GM12891 (cell line): Measurements from ENCODE around the gene IFT74.

ENCODE experiments used
- POLR2A ChIP-seq: IDR thresholded peaks from 2 replicates; pipeline ENCODE4 v1.6.1; 2011; ENCODE audit warnings: low read depth, low read length, control low read depth
- POLR2AphosphoS5 ChIP-seq: IDR thresholded peaks from 2 replicates; pipeline ENCODE4 v1.6.1; 2011; ENCODE audit warnings: low read depth, low read length, control low read depth
- POU2F2 ChIP-seq: IDR thresholded peaks from 2 replicates; pipeline ENCODE4 v1.6.1; 2011; ENCODE audit warnings: low read depth, mild to moderate bottlenecking, control low read depth, low read length, moderate library complexity
- TAF1 ChIP-seq: IDR thresholded peaks from 2 replicates; pipeline ENCODE4 v1.6.1; 2011; ENCODE audit warnings: low read depth, low read length, control low read depth

- TF ChIP-seq POLR2AphosphoS5 (no peak), POLR2A (no peak), TAF1 (no peak), POU2F2 (no peak)
Observed at GRCh38 chr9:26950521-26950920, 5.7 kb upstream of the IFT74 start.
